Measurements from ENCODE around the gene CPNE9. TPM values are rescaled to one million over a fixed set of nuclear protein-coding genes. Genes with fewer than 3 reads are reported as not detected.

CPNE9 gene
- total RNA-seq, 2 experiments from 2014 or later, result 0.25 TPM; not detected in 1

Other genes with a start within 250 kb of the CPNE9 start
- gene LHFPL4, start 150.0 kb upstream of the CPNE9 start, total RNA-seq, result not detected
- gene MTMR14, start 54.3 kb upstream of the CPNE9 start, total RNA-seq, result 10 to 100 TPM; 50.2 to 51.5 TPM
- 10 to 100 TPM; 51.3 to 51.6 TPM for gene BRPF1, start 27.9 kb downstream of the CPNE9 start, total RNA-seq
- 10 to 100 TPM; 42.3 to 47.9 TPM for gene OGG1, start 46.1 kb downstream of the CPNE9 start, total RNA-seq
- 10 to 100 TPM; 18.8 to 19.0 TPM for gene CAMK1, start 66.1 kb downstream of the CPNE9 start, total RNA-seq
- gene TADA3, start 88.6 kb downstream of the CPNE9 start, total RNA-seq, result 10 to 100 TPM; 77.6 to 82.3 TPM
- 100 to 1,000 TPM; 258 to 299 TPM for gene ARPC4, start 89.2 kb downstream of the CPNE9 start, total RNA-seq
- 10 to 100 TPM; 51.1 to 55.3 TPM for gene TTLL3, start 106.4 kb downstream of the CPNE9 start, total RNA-seq
- gene RPUSD3, start 140.2 kb downstream of the CPNE9 start, total RNA-seq, result 10 to 100 TPM; 49.8 to 49.9 TPM
- gene CIDEC, start 176.4 kb downstream of the CPNE9 start, total RNA-seq, result not detected
- 10 to 100 TPM; 29.6 to 30.6 TPM for gene JAGN1, start 186.8 kb downstream of the CPNE9 start, total RNA-seq
- gene IL17RE, start 199.0 kb downstream of the CPNE9 start, total RNA-seq, result 1 to 10 TPM; 1.5 to 2.7 TPM
- gene IL17RC, start 213.3 kb downstream of the CPNE9 start, total RNA-seq, result under 1 TPM; 0.32 to 0.52 TPM
- 10 to 100 TPM; 13.9 to 16.0 TPM for gene CRELD1, start 230.0 kb downstream of the CPNE9 start, total RNA-seq
- 1 to 10 TPM; 4.8 to 5.5 TPM for gene PRRT3, start 248.6 kb downstream of the CPNE9 start, total RNA-seq